ENCODE measurements around the gene ABCE1. TPM values are rescaled to one million over a fixed set of nuclear protein-coding genes. Genes with fewer than 3 reads are reported as not detected.

ABCE1 gene
- total RNA-seq, 2 experiments from 2014 or later = 164 to 186 TPM

- ChIA-PET CTCF (interaction anchor here (1.1 to 1.2 kb wide), 2 partner anchors 22 to 463 kb away, joined by 3 read pairs; no protein-coding TSS in a partner anchor), POLR2A (interaction anchor here (0.7 to 1.9 kb wide), 4 partner anchors 20 to 56 kb away, joined by 3 to 5 read pairs (median 4); partner anchors contain the start of genes ABCE1 and ANAPC10)
- no peaks in the 10 kb centered on the region for H3K27me3 Mint-ChIP-seq
- TF ChIP-seq CTCF (IDR thresholded peaks at IDR 0.05) = peak; percentile 27
- H3K27ac Mint-ChIP-seq = peak overlapping the region; percentile 42
- DNase-seq = peak; percentile 11
- H3K9me3 Mint-ChIP-seq = no peaks in the 10 kb centered on the region
- intact Hi-C loops (cut with micrococcal nuclease) = no loop called here
- H3K4me1 Mint-ChIP-seq (ENCODE audit: low read depth) = peaks cover 9% of the 10 kb centered on the region
- peaks cover 46% of the 10 kb centered on the region for H3K36me3 Mint-ChIP-seq (ENCODE audit: low read depth)
- H3K4me3 Mint-ChIP-seq = no peak overlapping the region
- no peak for ATAC-seq
Observed at GRCh38 chr4:145154573-145154972, 56.5 kb downstream of the ABCE1 start.

- DNase-seq = no peak
- Mint-ChIP-seq H3K27ac (no peak overlapping the region), H3K36me3 (ENCODE audit: low read depth) (peaks cover 41% of the 10 kb centered on the region), H3K27me3 (no peaks in the 10 kb centered on the region), H3K9me3 (no peaks in the 10 kb centered on the region), H3K4me1 (ENCODE audit: low read depth) (peaks cover 7% of the 10 kb centered on the region), H3K4me3 (no peak overlapping the region)
- ATAC-seq = no peak
- POLR2A ChIA-PET = interaction anchor here (0.7 to 1.4 kb wide), 3 partner anchors 19 to 57 kb away, joined by 3 to 5 read pairs (median 3); partner anchors contain the start of genes ABCE1 and ANAPC10
- intact Hi-C loops (cut with micrococcal nuclease) = no loop called here
- no peak for TF ChIP-seq CTCF (IDR thresholded peaks at IDR 0.05)
- CTCF ChIA-PET = interaction anchor here (1.1 to 1.2 kb wide), 2 partner anchors 23 to 462 kb away, joined by 3 read pairs; no protein-coding TSS in a partner anchor
Observed at GRCh38 chr4:145155268-145155870, 57.3 kb downstream of the ABCE1 start.

- intact Hi-C loops (cut with micrococcal nuclease) = no loop called here
- no peak overlapping the region for H3K27ac Mint-ChIP-seq
- POLR2A ChIA-PET = interaction anchor here (0.7 kb wide), 1 partner anchor 331 kb away, joined by 4 read pairs; no protein-coding TSS in a partner anchor
Observed at GRCh38 chr4:145156986-145157385, 58.9 kb downstream of the ABCE1 start.

GRCh38 chr4:145161549-145161948, 63.4 kb downstream of the ABCE1 start:
- TF ChIP-seq CTCF (IDR thresholded peaks at IDR 0.05) = no peak
- Mint-ChIP-seq H3K9me3 (no peaks in the 10 kb centered on the region), H3K27me3 (no peaks in the 10 kb centered on the region), H3K4me3 (no peak overlapping the region), H3K4me1 (ENCODE audit: low read depth) (peaks cover 5% of the 10 kb centered on the region), H3K27ac (no peak overlapping the region), H3K36me3 (ENCODE audit: low read depth) (peaks cover 27% of the 10 kb centered on the region)
- ChIA-PET CTCF (interaction anchor here (1.1 to 1.5 kb wide), 2 partner anchors 9 to 455 kb away, joined by 3 read pairs; no protein-coding TSS in a partner anchor), POLR2A (interaction anchor here (0.6 to 3.2 kb wide), 4 partner anchors 13 to 35 kb away, joined by 3 to 9 read pairs (median 4); no protein-coding TSS in a partner anchor)
- ATAC-seq = no peak
- DNase-seq = no peak
- intact Hi-C loops (cut with micrococcal nuclease) = no loop called here

More at GRCh38 chr4:145156986-145157385, 58.9 kb downstream of the ABCE1 start:
- Mint-ChIP-seq H3K9me3 (no peaks in the 10 kb centered on the region), H3K4me1 (ENCODE audit: low read depth) (peaks cover 7% of the 10 kb centered on the region), H3K27me3 (no peaks in the 10 kb centered on the region), H3K4me3 (no peak overlapping the region), H3K36me3 (ENCODE audit: low read depth) (peaks cover 41% of the 10 kb centered on the region)
- CTCF ChIA-PET = no interaction called here
- ATAC-seq (no peak), DNase-seq (no peak)
- TF ChIP-seq CTCF (IDR thresholded peaks at IDR 0.05) = no peak

- intact Hi-C loops (cut with micrococcal nuclease) = no loop called here
- CTCF ChIA-PET = no interaction called here
- Mint-ChIP-seq H3K27me3 (no peaks in the 10 kb centered on the region), H3K4me3 (no peak overlapping the region), H3K9me3 (no peaks in the 10 kb centered on the region), H3K36me3 (ENCODE audit: low read depth) (peaks cover 41% of the 10 kb centered on the region), H3K27ac (no peak overlapping the region), H3K4me1 (ENCODE audit: low read depth) (peaks cover 31% of the 10 kb centered on the region)
- POLR2A ChIA-PET = no interaction called here
- no peak for DNase-seq
- TF ChIP-seq CTCF (IDR thresholded peaks at IDR 0.05) = no peak
- no peak for ATAC-seq
Observed at GRCh38 chr4:145167887-145168286, 69.8 kb downstream of the ABCE1 start.
